ENCODE results near the gene VAC14.

Gene VAC14

DNA sequence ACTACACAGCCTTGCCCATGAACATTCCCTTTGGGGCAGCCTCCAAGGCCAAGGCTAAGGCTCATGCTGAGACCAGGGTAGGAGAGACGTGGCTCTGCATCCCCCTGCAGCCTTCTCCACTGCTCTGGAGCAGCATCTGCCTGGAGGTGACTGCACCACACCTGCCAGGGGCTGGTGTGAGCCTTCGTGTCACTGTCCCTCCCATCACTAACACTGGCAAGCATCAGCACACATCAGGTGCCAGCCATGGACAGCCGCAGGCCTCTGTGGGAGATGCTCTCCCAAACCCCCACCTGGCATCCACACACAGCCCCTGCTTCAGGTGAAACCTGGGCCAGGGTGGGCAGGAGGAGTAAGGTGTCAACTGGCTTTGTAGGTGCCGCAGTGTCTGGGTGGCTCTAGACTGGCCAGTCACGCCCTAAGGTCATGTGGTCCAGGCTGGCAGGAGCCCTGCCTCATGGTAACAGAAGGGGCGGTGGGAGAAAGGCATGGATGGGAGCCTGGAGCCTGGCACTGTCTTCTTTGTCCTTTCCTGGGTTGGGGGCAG, 97.0 kb downstream of the VAC14 start:
- Mint-ChIP-seq H3K4me3 (no peak overlapping the region), H3K27me3 (no peaks in the 10 kb centered on the region), H3K36me3 (peaks cover 34% of the 10 kb centered on the region), H3K9me3 (no peaks in the 10 kb centered on the region), H3K27ac (no peak overlapping the region), H3K4me1 (peaks cover 7% of the 10 kb centered on the region)
- no peak for ATAC-seq

DNA sequence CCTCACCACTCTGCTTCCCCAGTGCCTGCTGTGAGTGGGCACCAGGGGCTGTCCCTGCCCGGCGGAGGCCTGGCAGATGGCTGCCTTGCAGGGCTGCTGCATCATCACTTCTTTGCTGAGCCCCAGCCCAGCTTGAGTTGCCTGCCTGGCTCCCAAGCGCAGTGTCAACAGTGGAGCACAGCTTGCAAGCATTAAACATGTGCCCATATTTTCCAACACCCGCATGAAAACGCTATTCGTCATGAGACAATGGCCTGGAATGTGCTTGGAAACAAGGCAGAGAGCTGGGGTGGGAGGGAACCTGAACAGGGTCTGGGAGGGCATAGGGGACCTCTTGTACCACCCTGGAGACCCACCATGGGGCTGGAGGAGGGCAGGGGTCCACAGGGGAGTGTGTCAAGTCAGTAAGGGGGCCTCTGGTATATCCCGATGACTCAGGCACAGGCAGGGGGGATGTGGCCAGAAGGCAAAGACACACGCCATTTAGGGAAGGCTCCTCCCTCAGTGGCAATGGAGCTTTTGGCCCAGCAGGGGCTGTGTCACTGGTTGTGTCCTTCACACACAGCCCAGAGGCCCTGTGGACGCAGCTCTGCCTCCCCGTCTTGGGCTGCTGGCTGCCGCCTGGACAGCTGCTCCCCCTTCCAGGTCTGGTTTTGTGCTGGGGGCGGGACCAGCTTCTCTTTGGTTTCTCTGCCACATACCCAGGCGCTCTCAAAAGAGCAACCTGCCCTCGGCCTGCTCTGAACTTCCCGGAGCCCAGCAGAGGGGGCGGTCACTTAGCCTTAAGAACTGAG, 97.7 kb downstream of the VAC14 start:
- no peak overlapping the region for H3K4me3 Mint-ChIP-seq
- no peak overlapping the region for H3K27ac Mint-ChIP-seq
- H3K9me3 Mint-ChIP-seq, result no peaks in the 10 kb centered on the region
- no peak for ATAC-seq
- peaks cover 34% of the 10 kb centered on the region for H3K36me3 Mint-ChIP-seq
- peaks cover 7% of the 10 kb centered on the region for H3K4me1 Mint-ChIP-seq
- H3K27me3 Mint-ChIP-seq, result no peaks in the 10 kb centered on the region

DNA sequence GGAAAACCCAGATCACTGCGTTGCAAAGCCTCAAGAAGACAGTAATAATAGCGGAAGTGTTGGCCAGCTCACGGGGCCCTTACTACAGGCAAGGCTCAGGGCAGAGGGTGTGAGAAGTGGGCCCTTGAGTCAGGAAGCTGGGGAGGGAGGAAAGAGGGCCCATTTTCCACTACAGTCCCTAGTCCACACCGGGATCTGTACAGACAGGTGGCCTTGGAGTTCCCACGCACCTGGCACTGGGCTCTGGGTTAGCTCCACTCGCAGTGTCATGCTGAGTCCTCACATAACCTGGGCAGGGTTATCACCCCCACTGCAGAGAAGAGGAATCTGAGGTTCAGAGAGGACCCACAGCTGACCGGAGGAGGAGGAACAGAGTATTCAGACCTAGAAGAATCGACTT, 98.3 kb downstream of the VAC14 start:
- H3K9me3 Mint-ChIP-seq, result no peaks in the 10 kb centered on the region
- no peaks in the 10 kb centered on the region for H3K27me3 Mint-ChIP-seq
- no peak overlapping the region for H3K4me3 Mint-ChIP-seq
- no peak overlapping the region for H3K27ac Mint-ChIP-seq
- peaks cover 34% of the 10 kb centered on the region for H3K36me3 Mint-ChIP-seq
- H3K4me1 Mint-ChIP-seq, result peaks cover 7% of the 10 kb centered on the region
- ATAC-seq, result no peak

DNA sequence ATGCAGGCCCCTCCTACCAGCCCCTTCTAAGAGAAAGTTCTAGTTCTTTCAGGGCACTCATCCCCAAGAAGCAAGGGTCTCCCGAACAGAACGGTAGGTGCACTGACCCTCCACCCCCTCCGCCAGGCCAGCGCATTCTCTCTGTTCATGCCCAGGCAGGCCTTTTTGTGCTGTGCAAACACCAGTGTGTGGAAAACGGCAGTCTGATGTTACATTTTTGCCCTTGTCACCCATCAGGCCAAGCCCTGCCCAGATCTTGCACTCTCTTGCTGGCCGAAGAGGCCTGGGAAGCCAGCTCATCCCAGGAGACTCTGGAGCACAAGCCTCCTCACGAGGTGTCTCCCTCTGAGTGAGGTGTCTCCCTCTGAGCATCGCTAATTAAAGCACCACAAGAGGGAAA, 99.0 kb downstream of the VAC14 start:
- no peak overlapping the region for H3K27ac Mint-ChIP-seq
- H3K4me3 Mint-ChIP-seq, result no peak overlapping the region
- ATAC-seq, result no peak
- H3K27me3 Mint-ChIP-seq, result no peaks in the 10 kb centered on the region
- H3K9me3 Mint-ChIP-seq, result no peaks in the 10 kb centered on the region
- peaks cover 7% of the 10 kb centered on the region for H3K4me1 Mint-ChIP-seq
- H3K36me3 Mint-ChIP-seq, result peaks cover 34% of the 10 kb centered on the region

DNA sequence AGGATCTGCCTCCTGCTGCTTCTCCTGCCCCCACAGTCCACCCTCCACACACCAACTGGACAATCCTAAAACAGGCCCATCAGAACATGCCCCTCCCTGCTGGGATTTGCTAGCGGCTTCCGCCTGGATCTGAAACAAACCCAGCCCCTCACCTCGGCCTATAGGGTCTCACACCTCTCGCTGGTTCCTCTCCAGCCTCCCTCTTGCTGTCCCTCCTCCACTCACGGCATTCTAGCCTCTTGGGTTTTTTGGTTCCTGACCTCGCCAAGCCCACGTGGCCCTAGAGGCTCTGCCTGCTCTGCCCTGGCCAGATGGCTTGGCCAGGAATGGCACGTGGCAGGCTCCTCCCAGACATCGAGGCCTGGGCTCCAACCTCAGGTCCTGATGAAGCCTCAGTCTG, 99.4 kb downstream of the VAC14 start:
- Mint-ChIP-seq H3K4me3 (no peak overlapping the region), H3K36me3 (peaks cover 34% of the 10 kb centered on the region), H3K9me3 (no peaks in the 10 kb centered on the region), H3K27ac (no peak overlapping the region), H3K27me3 (no peaks in the 10 kb centered on the region), H3K4me1 (peaks cover 7% of the 10 kb centered on the region)
- no peak for ATAC-seq

DNA sequence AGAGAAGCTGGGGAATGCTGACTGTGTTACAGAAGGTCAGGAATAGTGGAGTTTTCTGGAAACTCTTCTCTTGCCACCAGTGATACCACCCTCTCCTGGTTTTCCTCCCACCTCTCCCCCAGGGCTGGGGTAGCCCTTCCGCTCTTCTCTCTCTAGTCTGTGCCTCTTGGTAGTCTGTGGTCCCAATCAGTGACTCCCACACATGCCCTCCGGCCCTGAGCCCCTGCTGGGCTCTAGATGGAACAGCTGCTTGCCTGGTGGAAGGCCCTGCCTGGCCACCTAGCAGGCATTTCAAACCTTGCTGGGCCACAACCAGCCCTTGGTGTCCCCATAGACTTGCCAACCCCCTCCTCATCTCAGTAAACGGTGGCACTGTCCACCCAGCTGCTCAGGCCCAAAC, 99.9 kb downstream of the VAC14 start:
- Mint-ChIP-seq H3K36me3 (peaks cover 34% of the 10 kb centered on the region), H3K27ac (no peak overlapping the region), H3K4me1 (peaks cover 7% of the 10 kb centered on the region), H3K4me3 (no peak overlapping the region), H3K27me3 (no peaks in the 10 kb centered on the region), H3K9me3 (no peaks in the 10 kb centered on the region)
- no peak for ATAC-seq

DNA sequence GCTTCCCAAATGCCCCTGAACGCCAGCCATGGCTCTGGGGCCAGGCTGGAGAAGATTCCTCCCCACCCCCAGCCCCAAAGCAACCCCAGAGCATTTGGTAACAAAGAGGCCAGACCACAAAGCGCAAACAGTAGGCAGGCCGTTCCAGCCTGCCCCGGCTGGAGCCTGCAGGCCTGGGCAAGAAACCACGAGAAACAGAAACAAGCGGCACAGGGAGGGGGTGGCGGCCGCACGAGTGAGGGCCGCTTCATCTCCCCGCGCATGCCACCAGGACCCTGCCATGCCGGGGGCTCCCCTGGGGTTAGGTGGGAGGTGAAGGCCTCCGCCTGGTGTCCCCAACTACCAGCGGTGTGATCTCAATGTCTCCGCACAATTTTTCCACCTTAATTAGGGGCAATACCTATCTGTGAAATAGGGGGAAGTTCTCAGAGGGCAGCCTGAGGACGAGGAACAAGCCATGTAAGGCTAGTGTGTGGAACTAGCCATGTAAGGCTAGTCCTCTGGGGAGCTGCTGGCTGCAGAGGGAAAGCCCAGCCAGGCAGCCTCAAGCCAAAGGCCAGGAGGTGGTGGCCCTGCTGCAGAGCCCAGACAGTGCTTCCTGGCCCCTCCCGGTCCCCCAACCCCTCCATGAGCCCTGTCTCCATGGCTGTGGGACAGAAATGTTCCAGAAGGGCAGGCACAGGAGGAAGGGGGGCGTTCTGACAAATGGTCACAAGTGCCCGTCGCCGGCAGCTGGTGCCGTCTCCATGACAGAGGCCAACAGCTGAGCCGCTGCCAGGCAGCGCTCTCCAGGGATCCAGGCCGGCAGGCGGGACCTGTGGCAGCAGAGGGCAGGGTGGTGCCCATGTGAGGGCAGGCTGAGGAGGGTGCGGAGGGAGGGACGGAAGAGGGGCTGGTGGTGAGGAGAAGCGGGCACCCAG, 100.6 kb downstream of the VAC14 start:
- Mint-ChIP-seq H3K4me3 (no peak overlapping the region), H3K27ac (no peak overlapping the region), H3K27me3 (no peaks in the 10 kb centered on the region), H3K4me1 (peaks cover 7% of the 10 kb centered on the region), H3K9me3 (no peaks in the 10 kb centered on the region), H3K36me3 (peaks cover 40% of the 10 kb centered on the region)
- ATAC-seq, result no peak

DNA sequence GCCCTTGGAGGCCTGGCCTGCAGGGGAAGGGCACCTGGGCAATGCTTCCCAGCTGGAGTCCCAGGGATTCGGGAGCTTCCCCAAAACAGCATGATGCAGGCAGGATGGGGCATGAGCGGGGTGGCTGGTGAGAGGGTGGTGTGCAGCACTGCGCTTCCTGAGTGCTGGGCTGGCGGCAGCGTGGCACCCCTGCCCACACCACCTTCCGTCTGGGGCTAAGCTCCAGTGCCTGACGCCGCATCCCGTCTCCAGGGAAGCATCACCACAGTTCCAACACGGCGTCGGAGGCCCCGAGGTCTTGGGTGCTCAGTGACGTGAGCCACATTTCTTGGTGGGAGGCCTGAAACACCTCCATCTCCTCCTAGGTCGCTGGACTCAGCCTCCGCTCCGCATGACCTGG, 101.3 kb downstream of the VAC14 start:
- Mint-ChIP-seq H3K9me3 (no peaks in the 10 kb centered on the region), H3K4me3 (no peak overlapping the region), H3K4me1 (peaks cover 7% of the 10 kb centered on the region), H3K36me3 (peaks cover 43% of the 10 kb centered on the region), H3K27me3 (no peaks in the 10 kb centered on the region), H3K27ac (no peak overlapping the region)
- no peak for ATAC-seq

DNA sequence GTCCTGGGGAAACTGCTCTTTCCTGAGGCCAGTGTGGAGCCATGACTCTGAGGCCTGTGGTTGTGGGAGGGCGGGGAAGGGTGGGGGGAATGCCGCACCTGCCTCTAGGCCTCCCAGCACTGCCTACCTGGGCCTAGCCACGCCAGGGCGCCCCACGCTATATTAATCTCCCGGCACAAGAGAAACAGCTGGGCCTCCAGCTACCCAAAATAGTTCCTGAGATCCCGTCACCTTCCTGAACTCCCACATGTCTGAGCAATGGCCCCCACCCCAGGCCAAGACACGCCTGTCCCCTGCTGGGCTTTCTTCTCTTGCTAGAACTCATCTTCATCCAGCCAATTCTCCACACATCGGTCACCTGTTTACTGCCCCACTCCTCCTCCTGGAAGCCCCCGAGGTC, 102.1 kb downstream of the VAC14 start:
- ATAC-seq, result no peak
- no peak overlapping the region for H3K27ac Mint-ChIP-seq
- H3K9me3 Mint-ChIP-seq, result no peaks in the 10 kb centered on the region
- no peak overlapping the region for H3K4me3 Mint-ChIP-seq
- H3K27me3 Mint-ChIP-seq, result no peaks in the 10 kb centered on the region
- H3K4me1 Mint-ChIP-seq, result peaks cover 7% of the 10 kb centered on the region
- peaks cover 43% of the 10 kb centered on the region for H3K36me3 Mint-ChIP-seq

DNA sequence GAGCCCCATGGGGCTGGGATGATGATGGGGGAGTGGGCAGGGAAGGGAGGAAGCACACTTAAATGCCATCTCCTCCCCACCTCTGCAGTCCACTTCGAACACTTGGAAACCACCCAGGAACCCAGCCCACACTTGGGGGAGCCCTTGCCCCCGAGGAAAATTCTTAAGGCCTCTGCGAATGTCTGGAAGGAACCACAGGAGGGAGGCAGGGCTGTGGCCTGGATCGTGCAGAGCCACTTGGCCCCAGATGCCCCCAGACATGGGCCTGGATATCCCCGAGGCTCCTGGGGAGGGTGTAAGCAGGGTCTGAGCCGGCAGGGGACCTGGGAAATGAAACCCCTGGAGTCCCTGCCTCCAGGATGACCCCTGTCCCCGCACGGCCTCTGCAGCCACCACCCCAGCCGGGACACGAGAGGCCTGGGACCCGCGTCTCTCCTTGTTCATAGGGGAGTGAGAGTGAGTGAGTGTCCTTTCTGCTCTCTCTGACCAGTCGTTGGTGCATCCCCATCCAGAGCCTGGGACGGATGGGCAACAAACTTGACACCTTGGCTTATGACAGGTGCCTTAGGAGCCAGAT, 103.3 kb downstream of the VAC14 start:
- Mint-ChIP-seq H3K9me3 (no peaks in the 10 kb centered on the region), H3K27ac (no peak overlapping the region)
- no peak for ATAC-seq

DNA sequence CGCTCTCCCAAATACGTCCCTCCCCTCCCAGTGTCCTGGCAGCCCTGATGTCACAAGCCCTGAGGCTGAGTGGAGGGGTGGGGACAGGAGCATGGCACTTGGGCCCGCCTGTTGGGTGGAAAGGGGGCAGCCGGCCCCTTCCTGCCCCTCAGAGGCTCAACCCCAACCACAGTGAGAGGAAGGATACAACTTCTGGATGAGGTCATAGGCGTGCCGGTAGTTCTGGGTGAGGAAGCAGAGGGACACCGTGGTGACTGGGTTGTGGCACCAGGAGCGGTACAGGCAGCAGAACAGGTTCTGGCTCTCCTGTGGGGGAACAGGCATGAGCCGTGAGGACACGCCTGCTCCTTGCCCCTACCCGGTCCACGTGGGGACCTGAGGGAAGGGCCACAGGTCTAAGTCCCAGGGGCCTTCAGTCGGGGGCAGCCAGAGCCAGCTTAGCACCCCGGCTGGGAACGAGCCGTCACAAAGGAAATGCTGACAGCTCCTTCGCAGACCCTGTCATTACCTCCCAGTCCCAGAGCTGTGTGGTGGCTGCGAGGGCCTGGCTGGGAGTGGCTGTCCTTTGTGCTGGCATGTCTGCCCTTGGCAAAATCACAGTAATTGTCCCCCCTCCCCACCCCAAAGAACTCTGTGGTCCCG, 103.9 kb downstream of the VAC14 start:
- no peak for ATAC-seq
- H3K4me3 Mint-ChIP-seq, result no peak overlapping the region
- H3K36me3 Mint-ChIP-seq, result peaks cover 47% of the 10 kb centered on the region
- H3K4me1 Mint-ChIP-seq, result peaks cover 7% of the 10 kb centered on the region
- H3K27ac Mint-ChIP-seq, result no peak overlapping the region
- H3K9me3 Mint-ChIP-seq, result no peaks in the 10 kb centered on the region
- H3K27me3 Mint-ChIP-seq, result no peaks in the 10 kb centered on the region

More for the DNA sequence above, 103.3 kb downstream of the VAC14 start:
- H3K4me1 Mint-ChIP-seq, result peaks cover 7% of the 10 kb centered on the region
- H3K4me3 Mint-ChIP-seq, result no peak overlapping the region
- peaks cover 51% of the 10 kb centered on the region for H3K36me3 Mint-ChIP-seq
- H3K27me3 Mint-ChIP-seq, result no peaks in the 10 kb centered on the region

DNA sequence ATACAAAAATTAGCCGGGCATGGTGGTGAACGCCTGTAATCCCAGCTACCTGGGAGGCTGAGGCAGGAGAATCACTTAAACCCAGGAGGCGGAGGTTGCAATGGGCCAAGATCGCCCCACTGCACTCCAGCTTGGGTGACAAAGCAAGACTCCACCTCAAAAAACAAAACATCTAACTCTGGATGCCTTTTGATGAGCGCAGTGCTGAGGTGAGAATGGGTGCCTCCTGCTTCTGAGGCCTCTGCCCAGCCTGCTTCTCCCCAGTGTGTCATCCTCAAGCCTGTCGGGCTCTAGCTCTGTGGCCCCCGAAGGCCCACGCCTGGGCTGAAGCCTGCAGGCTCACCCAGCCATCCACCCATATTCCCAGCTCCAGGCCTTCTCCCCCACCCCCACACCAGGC, 104.6 kb downstream of the VAC14 start:
- no peaks in the 10 kb centered on the region for H3K27me3 Mint-ChIP-seq
- H3K4me1 Mint-ChIP-seq, result peaks cover 3% of the 10 kb centered on the region
- H3K4me3 Mint-ChIP-seq, result no peak overlapping the region
- H3K9me3 Mint-ChIP-seq, result no peaks in the 10 kb centered on the region
- no peak overlapping the region for H3K27ac Mint-ChIP-seq
- peaks cover 40% of the 10 kb centered on the region for H3K36me3 Mint-ChIP-seq
- no peak for ATAC-seq

DNA sequence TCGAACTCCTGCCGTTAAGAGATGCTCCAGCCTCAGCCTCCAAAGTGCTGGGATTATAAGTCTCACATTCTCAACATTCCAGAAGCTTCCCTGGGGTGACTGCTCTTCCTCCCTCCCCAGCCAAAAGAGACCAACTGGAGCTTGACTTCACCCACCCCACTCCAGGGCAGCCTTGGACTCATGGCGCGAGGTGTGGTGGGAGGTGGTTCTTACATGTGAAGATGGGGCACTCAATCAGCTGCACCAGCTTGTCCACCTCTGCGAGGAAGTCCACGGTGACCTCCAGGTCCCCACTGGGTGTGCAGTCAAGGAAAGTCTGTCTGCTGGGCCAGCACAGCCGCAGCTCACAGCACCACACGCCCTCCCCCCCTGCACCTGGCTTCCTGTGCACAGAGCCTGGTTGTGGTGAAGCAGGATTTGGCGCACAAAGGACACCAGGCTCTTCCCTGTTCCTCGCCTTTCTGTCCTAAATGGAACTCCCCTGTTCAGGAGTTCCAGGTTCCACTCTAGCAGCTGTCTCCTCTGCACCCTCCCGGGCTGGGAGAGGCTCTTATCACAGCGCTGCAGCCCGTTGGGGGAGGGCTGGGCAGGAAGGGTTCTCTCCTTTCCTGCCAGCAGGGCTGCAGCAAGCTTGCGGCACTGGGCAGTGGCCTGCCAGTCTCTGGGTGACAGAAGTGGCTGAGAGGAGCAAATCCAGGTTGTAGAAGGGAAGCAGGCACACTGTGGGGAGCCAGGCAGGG, 105.5 kb downstream of the VAC14 start:
- Mint-ChIP-seq H3K27me3 (no peaks in the 10 kb centered on the region), H3K4me1 (no peaks in the 10 kb centered on the region), H3K9me3 (no peaks in the 10 kb centered on the region), H3K4me3 (no peak overlapping the region), H3K36me3 (peaks cover 34% of the 10 kb centered on the region), H3K27ac (no peak overlapping the region)
- ATAC-seq, result no peak

DNA sequence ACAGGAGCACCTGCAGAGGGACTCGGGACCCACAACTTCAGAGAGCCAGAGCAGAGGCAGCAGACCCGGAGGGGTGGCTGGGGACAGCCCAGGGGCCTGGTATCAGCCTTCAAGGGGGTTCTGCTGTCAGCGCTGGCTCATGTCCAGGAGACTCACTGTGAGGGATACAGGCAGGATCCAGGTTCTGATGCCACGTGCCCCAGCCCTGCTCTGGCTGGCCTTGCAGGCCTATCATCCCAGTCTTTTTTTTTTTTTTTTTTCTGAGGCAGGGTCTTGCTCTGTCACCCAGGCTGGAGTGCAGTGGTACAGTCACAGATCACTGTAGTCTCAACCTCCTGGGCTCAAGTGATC, 106.1 kb downstream of the VAC14 start:
- Mint-ChIP-seq H3K27me3 (no peaks in the 10 kb centered on the region), H3K4me3 (no peak overlapping the region), H3K9me3 (no peaks in the 10 kb centered on the region), H3K4me1 (no peaks in the 10 kb centered on the region), H3K36me3 (peaks cover 34% of the 10 kb centered on the region), H3K27ac (no peak overlapping the region)
- ATAC-seq, result no peak
